HG02623 (cell line): ENCODE measurements around the gene SECTM1.
A peak's percentile ranks its signal among the peaks of the same experiment; 100 is the strongest.
"Not testable (repeated sequence)": the region's sequence is repeated elsewhere in the genome, so short reads cannot be mapped to it uniquely, and the experiment has no call there.

Source experiments
- ATAC-seq: cut with Tn5 transposase; IDR thresholded peaks from one replicate; pipeline ENCODE4 v1.9.1; 2021; ENCODE audit warnings: moderate library complexity; ENCODE audit not compliant: unreplicated experiment

Gene SECTM1

DNA sequence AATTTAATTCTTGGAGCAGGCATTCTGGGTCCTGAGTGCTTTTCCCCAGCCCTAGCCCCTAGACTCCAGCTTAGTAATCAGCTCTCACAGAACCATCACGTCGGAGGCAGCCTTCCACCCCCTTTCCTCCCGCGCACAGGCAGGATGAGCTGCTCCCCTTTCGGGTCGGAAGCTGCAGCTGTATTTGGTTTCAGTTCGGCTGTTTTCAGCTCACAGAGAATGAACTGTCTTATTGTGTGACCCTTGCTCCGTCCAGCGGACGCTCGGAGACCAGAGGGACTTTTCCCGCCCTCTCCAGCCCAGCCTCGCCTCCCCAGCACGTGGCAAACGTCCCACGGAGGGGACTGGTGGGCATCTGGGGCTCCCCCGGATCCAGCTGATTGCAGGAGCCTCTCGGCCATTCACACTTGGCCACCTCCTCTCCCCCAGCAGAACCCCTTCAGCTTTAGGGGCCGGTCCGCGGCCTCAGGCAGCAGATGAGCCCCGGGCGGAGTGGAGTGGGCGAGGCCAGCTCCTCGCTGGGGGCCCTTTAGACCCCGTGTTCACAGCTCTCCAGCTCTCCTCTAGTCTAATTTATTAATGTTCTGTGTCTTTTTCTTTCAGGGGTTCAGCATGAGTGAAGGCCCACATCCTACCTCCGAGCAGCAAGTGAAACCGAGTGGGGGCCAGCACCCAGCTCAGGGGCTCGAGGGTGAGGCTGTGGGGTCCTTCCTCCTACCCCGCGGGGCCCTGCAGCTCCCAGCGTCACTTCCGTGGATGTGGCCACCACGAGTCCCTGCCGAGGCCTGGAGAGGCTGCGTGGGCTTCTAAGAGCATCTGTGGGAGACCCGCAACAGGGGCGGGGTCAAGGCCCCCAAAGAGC, 37.1 kb upstream of the SECTM1 start:
- no peak for ATAC-seq

DNA sequence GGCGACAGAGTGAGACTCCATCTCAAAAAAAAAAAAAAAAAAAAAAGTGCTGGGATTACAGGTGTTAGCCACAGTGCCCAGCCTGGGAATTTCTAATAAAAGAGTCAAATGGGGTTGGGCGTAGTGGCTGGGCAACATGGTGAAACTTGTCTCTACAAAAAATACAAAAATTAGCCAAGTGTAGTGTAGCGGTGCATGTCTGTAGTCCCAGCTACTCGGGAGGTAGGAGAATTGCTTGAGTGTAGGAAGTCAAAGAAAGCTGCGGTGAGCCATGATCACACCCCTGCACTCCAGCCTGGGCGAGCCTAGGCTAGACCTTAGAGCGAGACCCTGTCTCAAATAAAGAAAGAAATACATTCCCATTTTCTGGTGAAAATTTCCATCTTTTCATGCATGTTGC, 35.6 kb upstream of the SECTM1 start:
- ATAC-seq, result no peak

DNA sequence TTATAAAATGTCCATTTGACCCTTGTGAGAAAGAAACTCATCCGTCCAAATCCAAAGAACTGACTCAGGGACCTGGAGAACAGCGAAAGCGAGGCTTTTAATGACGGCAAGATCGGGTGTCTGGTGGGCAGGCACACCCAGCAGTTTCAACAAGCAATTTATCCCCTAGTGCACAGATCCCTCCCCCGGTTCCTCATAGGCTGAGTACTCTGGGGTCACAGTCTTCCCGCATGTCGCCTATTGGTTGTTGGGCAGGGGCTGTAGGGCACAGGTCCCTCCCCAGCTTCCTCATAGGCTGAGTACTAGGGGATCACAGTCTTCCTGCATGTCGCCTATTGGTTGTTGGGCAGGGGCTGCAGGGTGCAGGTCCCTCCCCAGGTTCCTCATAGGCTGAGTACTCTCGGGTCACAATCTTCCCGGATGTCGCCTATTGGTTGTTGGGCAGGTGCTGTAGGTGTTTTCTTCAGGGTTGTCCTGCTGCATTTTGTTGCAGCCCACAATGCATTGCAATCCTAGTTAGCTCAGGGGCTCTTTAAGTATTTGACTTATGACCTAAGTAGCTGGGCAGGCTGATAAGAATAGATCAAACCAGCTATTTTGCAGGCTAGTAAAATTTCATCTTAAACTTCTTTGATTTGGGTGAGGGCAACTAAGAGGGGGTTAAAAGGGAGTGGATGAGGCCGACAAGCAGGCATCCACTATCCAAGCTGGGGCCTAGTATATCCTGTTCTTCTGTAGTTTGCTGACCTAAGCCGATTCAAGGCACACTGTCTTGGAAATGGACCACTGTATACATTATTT, 34.4 kb upstream of the SECTM1 start:
- no peak for ATAC-seq

- no peak for ATAC-seq
Observed at GRCh38 chr17:82366749-82367148, 33.2 kb upstream of the SECTM1 start.

GRCh38 chr17:82365606-82366295, 32.2 kb upstream of the SECTM1 start:
- no peak for ATAC-seq

GRCh38 chr17:82361885-82362633, 28.5 kb upstream of the SECTM1 start:
- no peak for ATAC-seq

DNA sequence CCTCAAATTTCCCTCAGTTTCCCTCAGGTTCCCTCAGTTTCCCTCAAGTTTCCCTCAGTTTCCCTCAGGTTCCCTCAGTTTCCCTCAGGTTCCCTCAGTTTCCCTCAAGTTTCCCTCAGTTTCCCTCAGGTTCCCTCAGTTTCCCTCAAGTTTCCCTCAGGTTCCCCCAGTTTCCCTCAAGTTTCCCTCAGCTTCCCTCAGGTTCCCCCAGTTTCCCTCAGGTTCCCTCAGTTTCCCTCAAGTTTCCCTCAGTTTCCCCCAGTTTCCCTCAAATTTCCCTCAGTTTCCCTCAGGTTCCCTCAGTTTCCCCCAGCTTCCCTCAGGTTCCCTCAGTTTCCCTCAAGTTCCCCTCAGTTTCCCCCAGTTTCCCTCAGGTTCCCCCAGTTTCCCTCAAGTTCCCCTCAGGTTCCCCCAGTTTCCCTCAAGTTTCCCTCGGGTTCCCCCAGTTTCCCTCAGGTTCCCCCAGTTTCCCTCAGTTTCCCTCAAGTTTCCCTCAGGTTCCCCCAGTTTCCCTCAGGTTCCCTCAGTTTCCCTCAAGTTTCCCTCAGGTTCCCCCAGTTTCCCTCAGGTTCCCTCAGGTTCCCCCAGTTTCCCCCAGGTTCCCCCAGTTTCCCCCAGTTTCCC, 26.0 kb upstream of the SECTM1 start:
- not testable (repeated sequence) for ATAC-seq

GRCh38 chr17:82358465-82359350, 25.1 kb upstream of the SECTM1 start, which contains the start of gene TEX19:
Gene TEX19, plus strand, starts transcription at chr17:82359247. Its CDS starts 2,904 bp downstream, at chr17:82362151.
- no peak for ATAC-seq

- no peak for ATAC-seq
Observed at GRCh38 chr17:82357394-82357793, 23.8 kb upstream of the SECTM1 start.

GRCh38 chr17:82356845-82357355, 23.3 kb upstream of the SECTM1 start:
- ATAC-seq, result no peak

- no peak for ATAC-seq
Observed at GRCh38 chr17:82355770-82356427, 22.3 kb upstream of the SECTM1 start.

- no peak for ATAC-seq
Observed at GRCh38 chr17:82354804-82355308, 21.3 kb upstream of the SECTM1 start.

DNA sequence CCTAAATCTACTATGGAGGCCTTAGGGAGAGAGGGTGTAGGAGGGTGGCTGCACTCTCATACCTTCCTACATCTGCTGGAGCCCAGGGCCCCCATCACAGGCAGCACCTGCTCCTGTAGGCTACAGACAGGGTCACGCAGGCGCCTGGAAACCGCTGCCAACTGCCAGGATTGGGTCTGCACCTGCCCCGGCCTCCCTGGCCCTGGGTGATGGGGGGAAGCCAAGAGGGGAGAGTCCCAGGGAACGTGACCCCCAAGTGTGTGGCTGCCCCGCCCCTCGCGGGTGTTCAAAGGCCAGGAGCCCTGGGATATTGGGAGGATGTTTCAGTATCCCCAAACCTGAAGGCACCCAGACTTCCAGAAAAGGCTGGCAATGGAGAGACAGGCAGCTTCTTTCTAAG, 19.9 kb upstream of the SECTM1 start:
- no peak for ATAC-seq

DNA sequence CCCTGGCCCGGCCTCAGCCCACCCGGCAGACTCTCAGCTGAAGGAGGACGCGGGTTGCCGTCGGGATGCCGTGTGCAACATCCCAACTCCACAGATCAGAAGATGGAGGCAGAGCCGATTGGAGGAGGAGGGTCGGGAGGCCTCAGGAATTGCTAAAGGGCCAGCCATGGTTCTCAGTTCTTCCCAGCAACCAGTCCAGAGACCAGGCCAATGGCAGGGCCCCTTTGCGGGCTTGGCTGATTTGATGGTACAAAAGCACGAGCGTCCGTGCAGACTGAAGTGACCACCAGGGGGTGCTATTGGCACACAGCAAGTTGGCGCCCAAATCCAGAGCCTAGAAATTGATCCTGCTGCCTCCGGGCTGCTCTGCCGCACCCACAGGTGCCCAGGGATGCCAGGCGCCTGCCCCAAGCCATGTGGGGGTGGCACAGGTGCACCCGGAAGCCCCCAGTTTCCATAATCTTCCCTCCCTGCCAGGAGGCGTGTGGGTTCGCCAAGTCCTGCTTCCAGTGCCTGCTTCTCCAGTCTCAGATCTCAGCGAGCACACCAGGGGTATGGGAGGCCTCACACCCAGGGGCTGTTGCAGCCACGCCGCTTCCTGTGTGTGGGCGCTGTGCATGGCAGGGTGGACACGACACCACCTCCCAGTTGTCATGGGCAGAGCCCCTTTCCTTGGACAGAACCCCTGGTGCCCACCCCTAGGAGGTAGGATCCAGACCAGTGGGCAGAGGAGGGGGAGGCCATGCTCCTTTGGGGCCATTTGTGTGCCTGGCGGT, 18.3 kb upstream of the SECTM1 start:
- peak; percentile 54 for ATAC-seq

DNA sequence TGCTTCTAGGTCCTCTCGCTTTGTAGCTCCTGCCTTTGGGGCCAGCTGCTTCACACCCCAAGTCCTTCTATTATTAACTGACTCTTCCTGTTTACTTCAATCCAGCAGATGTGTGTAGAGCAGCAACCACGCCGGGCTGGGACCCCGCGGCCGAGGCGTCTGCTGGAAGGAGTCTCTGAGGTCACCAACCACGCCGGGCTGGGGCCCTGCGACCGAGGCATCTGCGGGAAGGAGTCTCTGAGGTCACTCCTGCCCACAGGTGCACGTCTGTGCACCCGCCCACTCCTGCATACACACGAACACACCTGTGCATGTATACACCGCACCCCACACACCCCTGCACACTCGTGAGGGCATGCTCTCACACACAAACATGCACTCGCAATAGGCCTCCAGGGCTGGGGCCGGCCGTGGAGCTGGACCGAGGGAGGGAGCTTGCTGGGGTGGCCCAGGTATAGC, 17.7 kb upstream of the SECTM1 start:
- ATAC-seq, result no peak

- ATAC-seq, result no peak
Observed at GRCh38 chr17:82350182-82351030, 16.8 kb upstream of the SECTM1 start.
